Neural cell (in vitro differentiated cells): ENCODE data around the gene HEMK1. TPM values are rescaled to one million over a fixed set of nuclear protein-coding genes. Genes with fewer than 3 reads are reported as not detected.
A peak's percentile ranks its signal among the peaks of the same experiment; 100 is the strongest.

Source experiments
- H2AFZ ChIP-seq: fragments of 200-600, 300-800 bp; sonication (generic), shearing (Covaris generic); 2 replicates; pipeline ENCODE4 v1.6.0; 2014; ENCODE audit warnings: low read depth, mild to moderate bottlenecking, antibody characterized with exemption, low read length, moderate library complexity
- H3F3A ChIP-seq: fragments of 200-600 bp; shearing (Covaris generic); 2 replicates; pipeline ENCODE4 v1.6.1; 2016; ENCODE audit warnings: mild to moderate bottlenecking, moderate library complexity, mixed read lengths, antibody characterized with exemption, low read length; ENCODE audit not compliant: insufficient read depth, poor library complexity, severe bottlenecking
- H3K27ac ChIP-seq: fragments of 200-600, 300-800 bp; sonication (generic), shearing (Covaris generic); 2 replicates; pipeline ENCODE4 v1.5.1; 2014; ENCODE audit warnings: mild to moderate bottlenecking, low read length, moderate library complexity
- H3K27me3 ChIP-seq: fragments of 300-800, 200-600 bp; sonication (generic), shearing (Covaris generic); 2 replicates; pipeline ENCODE4 v1.6.0; 2014; ENCODE audit warnings: mild to moderate bottlenecking, low read depth, low read length, moderate library complexity; ENCODE audit not compliant: insufficient read depth
- H3K36me3 ChIP-seq: fragments of 300-800, 200-600 bp; sonication (generic), shearing (Covaris generic); 2 replicates; pipeline ENCODE4 v1.5.1; 2014; ENCODE audit warnings: mild to moderate bottlenecking, antibody characterized with exemption, low read length, moderate library complexity; ENCODE audit not compliant: insufficient read depth
- H3K4me2 ChIP-seq: fragments of 300-800, 200-600 bp; sonication (generic), shearing (Covaris generic); 2 replicates; pipeline ENCODE4 v1.6.0; 2014; ENCODE audit warnings: mild to moderate bottlenecking, low read length
- H3K4me3 ChIP-seq: fragments of 300-800, 200-600 bp; sonication (generic), shearing (Covaris generic); 2 replicates; pipeline ENCODE4 v1.5.1; 2014; ENCODE audit warnings: mild to moderate bottlenecking, low read length, moderate library complexity
- H3K79me2 ChIP-seq: fragments of 200-600 bp; shearing (Covaris generic); replicated peaks from 2 replicates; pipeline ENCODE4 v1.6.0; 2014; ENCODE audit warnings: mild to moderate bottlenecking, low read length, moderate library complexity; ENCODE audit not compliant: insufficient read depth
- H3K9ac ChIP-seq: fragments of 300-800, 200-600 bp; sonication (generic), shearing (Covaris generic); 2 replicates; pipeline ENCODE4 v1.6.1; 2016; ENCODE audit warnings: mild to moderate bottlenecking, low read length, mixed read lengths
- H3K9me2 ChIP-seq: fragments of 200-600 bp; shearing (Covaris generic); 2 replicates; pipeline ENCODE4 v1.6.1; 2016; ENCODE audit warnings: mild to moderate bottlenecking, low read length, mixed read lengths; ENCODE audit not compliant: insufficient read depth
- H3K9me3 ChIP-seq: fragments of 200-600, 300-800 bp; sonication (generic), shearing (Covaris generic); 2 replicates; pipeline ENCODE4 v1.6.1; 2016; ENCODE audit warnings: mild to moderate bottlenecking, mixed run types, low read length, moderate library complexity, mixed read lengths
- H4K20me1 ChIP-seq: fragments of 200-600 bp; shearing (Covaris generic); 2 replicates; pipeline ENCODE4 v1.6.1; 2016; ENCODE audit warnings: mild to moderate bottlenecking, mixed run types; ENCODE audit not compliant: insufficient read depth
- CTCF ChIP-seq: fragments of 450-650 bp; IDR thresholded peaks from 2 replicates; pipeline ENCODE4 v1.5.1; 2014; ENCODE audit warnings: antibody characterized with exemption, mild to moderate bottlenecking, moderate library complexity; ENCODE audit not compliant: poor library complexity, severe bottlenecking
- MXI1 ChIP-seq: fragments of 450-650 bp; conservative IDR thresholded peaks from 2 replicates; pipeline ENCODE4 v1.6.1; 2014; ENCODE audit warnings: antibody characterized with exemption, mild to moderate bottlenecking; ENCODE audit not compliant: poor library complexity, severe bottlenecking
- POLR2AphosphoS5 ChIP-seq: IDR thresholded peaks from 2 replicates; pipeline ENCODE4 v1.6.1; 2012
- RAD21 ChIP-seq: fragments of 450-650 bp; conservative IDR thresholded peaks from 2 replicates; pipeline ENCODE4 v1.6.1; 2014; ENCODE audit warnings: antibody characterized with exemption, mild to moderate bottlenecking, moderate library complexity
- SMC3 ChIP-seq: fragments of 450-650 bp; conservative IDR thresholded peaks from 2 replicates; pipeline ENCODE4 v1.6.1; 2014; ENCODE audit warnings: antibody characterized with exemption, mild to moderate bottlenecking, moderate library complexity; ENCODE audit not compliant: poor library complexity
- polyA plus RNA-seq: library from polyadenylated mRNA; depleted of rRNA; stranded (reverse); fragments of >200 nt; gene quantifications from 2 replicates; pipeline ENCODE4 v1.2.3, GENCODE V29; 2014
- TF ChIP-seq, protein P1 (sequence below): IDR thresholded peaks from 2 replicates; pipeline ENCODE4 v1.6.1; 2012; ENCODE audit warnings: borderline replicate concordance

The HEMK1 gene
- polyA plus RNA-seq, 1 donor from 2014 or later = 24.4 TPM

- H3K9ac ChIP-seq = no peak overlapping the region
- H3K4me3 ChIP-seq = no peak overlapping the region
- H3K36me3 ChIP-seq = no peaks in the 10 kb centered on the region
- H3K79me2 ChIP-seq = no peaks in the 10 kb centered on the region
- H3K27me3 ChIP-seq = peaks cover 14% of the 10 kb centered on the region
- no peak for TF ChIP-seq CTCF
- TF ChIP-seq POLR2AphosphoS5 = no peak
- TF ChIP-seq RAD21 = no peak
- TF ChIP-seq SMC3 = no peak
- no peaks in the 10 kb centered on the region for H4K20me1 ChIP-seq
- no peaks in the 10 kb centered on the region for H3K9me2 ChIP-seq
- H3F3A ChIP-seq = peaks cover 5% of the 10 kb centered on the region
- H3K4me2 ChIP-seq = no peak overlapping the region
- no peak overlapping the region for H3K27ac ChIP-seq
- H3K9me3 ChIP-seq = no peaks in the 10 kb centered on the region
- H2AFZ ChIP-seq = no peak overlapping the region
Observed at GRCh38 chr3:50615190-50615589, 45.9 kb downstream of the HEMK1 start.

DNA sequence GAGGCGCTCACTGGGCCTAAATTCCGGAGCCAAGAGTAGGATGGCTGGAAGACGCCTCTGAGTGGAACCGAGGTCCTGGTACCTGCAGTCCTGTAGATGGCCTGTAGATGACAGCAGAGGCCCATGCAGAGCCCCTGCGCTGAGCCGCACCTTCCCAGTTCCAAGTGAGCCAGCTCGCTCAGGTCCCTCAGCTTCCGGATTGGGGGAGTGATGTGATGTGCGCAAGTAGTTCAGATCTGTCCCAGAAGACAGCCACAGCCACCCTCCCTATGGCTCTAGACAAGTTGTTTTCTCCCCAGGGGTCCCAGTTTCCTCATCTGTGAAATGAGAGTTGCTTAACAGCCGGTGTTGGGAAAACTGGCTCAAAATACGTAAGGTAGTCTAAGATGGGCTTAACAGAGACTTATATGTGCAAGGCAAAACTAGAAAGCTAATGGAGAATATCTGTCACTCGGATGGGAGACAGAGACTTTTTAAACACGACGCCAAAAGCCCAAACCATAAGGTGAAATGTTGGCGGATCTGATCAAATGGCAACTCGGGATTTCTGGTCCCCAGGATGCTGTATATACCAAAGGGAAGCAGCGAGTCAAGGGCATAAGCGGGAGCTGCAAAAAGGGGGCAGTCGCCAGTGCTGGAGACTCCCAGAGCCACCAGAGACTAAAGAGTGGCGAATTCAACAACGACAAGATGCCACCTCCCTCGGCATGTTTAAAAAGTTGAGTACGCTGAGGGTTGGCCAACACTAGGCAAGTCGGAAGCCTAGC lies 46.9 kb downstream of the HEMK1 start:
- Histone ChIP-seq H3K4me3 (peak overlapping the region; percentile 91), H3K9me3 (no peaks in the 10 kb centered on the region), H3K79me2 (no peaks in the 10 kb centered on the region), H3K4me2 (peak overlapping the region; percentile 87), H3K27me3 (peaks cover 11% of the 10 kb centered on the region), H2AFZ (no peak overlapping the region), H3K36me3 (no peaks in the 10 kb centered on the region), H4K20me1 (no peaks in the 10 kb centered on the region), H3K9me2 (no peaks in the 10 kb centered on the region), H3K9ac (peak overlapping the region; percentile 18), H3F3A (peaks cover 5% of the 10 kb centered on the region), H3K27ac (no peak overlapping the region)
- TF ChIP-seq MXI1 = peak; percentile 24
- TF ChIP-seq CTCF = peak; percentile 99
- TF ChIP-seq SMC3 = peak; percentile 94
- TF ChIP-seq POLR2AphosphoS5 = no peak
- TF ChIP-seq RAD21 = peak; percentile 100

DNA sequence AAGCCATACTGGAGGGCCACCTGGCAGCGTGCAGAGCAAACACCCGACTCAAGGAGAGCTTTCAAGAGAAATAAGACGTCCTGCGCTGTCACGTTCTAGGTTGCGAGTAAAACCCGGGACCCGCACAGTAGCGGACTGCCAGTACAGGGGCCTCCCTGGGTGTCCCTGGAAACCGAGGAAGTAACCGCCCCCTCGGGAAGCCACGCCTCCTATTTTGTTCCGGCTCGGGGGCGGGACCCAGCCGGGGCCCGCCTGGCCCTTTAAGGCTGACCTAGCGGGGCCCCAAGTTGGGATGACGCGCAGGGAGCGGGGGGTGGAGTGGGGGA lies 47.4 kb downstream of the HEMK1 start:
- H3K27me3 ChIP-seq = peaks cover 8% of the 10 kb centered on the region
- TF ChIP-seq RAD21 = no peak
- no peak for TF ChIP-seq SMC3
- TF ChIP-seq MXI1 = no peak
- TF ChIP-seq, protein P1, sequence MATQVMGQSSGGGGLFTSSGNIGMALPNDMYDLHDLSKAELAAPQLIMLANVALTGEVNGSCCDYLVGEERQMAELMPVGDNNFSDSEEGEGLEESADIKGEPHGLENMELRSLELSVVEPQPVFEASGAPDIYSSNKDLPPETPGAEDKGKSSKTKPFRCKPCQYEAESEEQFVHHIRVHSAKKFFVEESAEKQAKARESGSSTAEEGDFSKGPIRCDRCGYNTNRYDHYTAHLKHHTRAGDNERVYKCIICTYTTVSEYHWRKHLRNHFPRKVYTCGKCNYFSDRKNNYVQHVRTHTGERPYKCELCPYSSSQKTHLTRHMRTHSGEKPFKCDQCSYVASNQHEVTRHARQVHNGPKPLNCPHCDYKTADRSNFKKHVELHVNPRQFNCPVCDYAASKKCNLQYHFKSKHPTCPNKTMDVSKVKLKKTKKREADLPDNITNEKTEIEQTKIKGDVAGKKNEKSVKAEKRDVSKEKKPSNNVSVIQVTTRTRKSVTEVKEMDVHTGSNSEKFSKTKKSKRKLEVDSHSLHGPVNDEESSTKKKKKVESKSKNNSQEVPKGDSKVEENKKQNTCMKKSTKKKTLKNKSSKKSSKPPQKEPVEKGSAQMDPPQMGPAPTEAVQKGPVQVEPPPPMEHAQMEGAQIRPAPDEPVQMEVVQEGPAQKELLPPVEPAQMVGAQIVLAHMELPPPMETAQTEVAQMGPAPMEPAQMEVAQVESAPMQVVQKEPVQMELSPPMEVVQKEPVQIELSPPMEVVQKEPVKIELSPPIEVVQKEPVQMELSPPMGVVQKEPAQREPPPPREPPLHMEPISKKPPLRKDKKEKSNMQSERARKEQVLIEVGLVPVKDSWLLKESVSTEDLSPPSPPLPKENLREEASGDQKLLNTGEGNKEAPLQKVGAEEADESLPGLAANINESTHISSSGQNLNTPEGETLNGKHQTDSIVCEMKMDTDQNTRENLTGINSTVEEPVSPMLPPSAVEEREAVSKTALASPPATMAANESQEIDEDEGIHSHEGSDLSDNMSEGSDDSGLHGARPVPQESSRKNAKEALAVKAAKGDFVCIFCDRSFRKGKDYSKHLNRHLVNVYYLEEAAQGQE = no peak
- no peak for TF ChIP-seq POLR2AphosphoS5
- peak overlapping the region; percentile 91 for H3K4me3 ChIP-seq
- peak overlapping the region; percentile 87 for H3K4me2 ChIP-seq
- no peaks in the 10 kb centered on the region for H3K9me2 ChIP-seq
- no peak overlapping the region for H2AFZ ChIP-seq
- H4K20me1 ChIP-seq = no peaks in the 10 kb centered on the region
- H3K36me3 ChIP-seq = no peaks in the 10 kb centered on the region
- no peaks in the 10 kb centered on the region for H3K9me3 ChIP-seq
- no peaks in the 10 kb centered on the region for H3K79me2 ChIP-seq
- no peak overlapping the region for H3K27ac ChIP-seq
- peaks cover 5% of the 10 kb centered on the region for H3F3A ChIP-seq
- H3K9ac ChIP-seq = peak overlapping the region; percentile 18
